H1 (cell line): ENCODE data around the gene ADNP2. TPM values are rescaled to one million over a fixed set of nuclear protein-coding genes. Genes with fewer than 3 reads are reported as not detected.

Experiments
- CTCF ChIA-PET: fragments of 300-600 bp; sonication (Branson Sonifier 250); formaldehyde crosslinking; loops from one replicate; lab custom pipeline; 2021; ENCODE audit not compliant: partially characterized antibody; lab: Charles Lee
- POLR2A ChIA-PET: fragments of 300-600 bp; sonication (Branson Sonifier 250); formaldehyde crosslinking; loops from one replicate; lab custom pipeline; 2021; ENCODE audit warnings: inconsistent platforms; ENCODE audit not compliant: partially characterized antibody; lab: Charles Lee
- DNase-seq, 2 experiments: peaks; one replicate each; pipeline versions ENCODE4 v3.0.0 to v3.0.0-alpha.2; 2010 to 2022; ENCODE audit warnings: low spot score in 2 of 2, low read depth in 1 of 2, mixed read lengths in 1 of 2
- FAIRE-seq: peaks from 2 replicates; lab custom pipeline; 2011; peaks lifted over from hg19 to GRCh38; lab: Jason Lieb, UNC
- H2AFZ ChIP-seq: 2 replicates; pipeline ENCODE4 v1.8.1; 2012; ENCODE audit warnings: low read length, inconsistent platforms
- H2AK5ac ChIP-seq: 2 replicates; pipeline ENCODE4 v1.6.1; 2013; ENCODE audit warnings: low read depth, low read length
- H2BK120ac ChIP-seq: replicated peaks from 2 replicates; pipeline ENCODE3; 2013; ENCODE audit warnings: low read depth, low read length, inconsistent platforms
- H2BK12ac ChIP-seq: 2 replicates; pipeline ENCODE4 v1.6.1; 2013; ENCODE audit warnings: low read depth, low read length
- H2BK15ac ChIP-seq: 2 replicates; pipeline ENCODE4 v1.6.1; 2013; ENCODE audit warnings: low read length
- H2BK20ac ChIP-seq: 2 replicates; pipeline ENCODE4 v1.6.1; 2013; ENCODE audit warnings: low read length
- H2BK5ac ChIP-seq: 2 replicates; pipeline ENCODE4 v1.6.1; 2013; ENCODE audit warnings: low read depth, low read length
- H3K14ac ChIP-seq: 2 replicates; pipeline ENCODE4 v1.6.1; 2013; ENCODE audit warnings: inconsistent platforms; ENCODE audit not compliant: insufficient read length
- H3K18ac ChIP-seq: 2 replicates; pipeline ENCODE4 v1.6.1; 2013; ENCODE audit warnings: low read length; ENCODE audit errors: extremely low read depth
- H3K23ac ChIP-seq: 2 replicates; pipeline ENCODE4 v1.6.1; 2013; ENCODE audit warnings: inconsistent platforms; ENCODE audit not compliant: insufficient read length
- H3K23me2 ChIP-seq: 2 replicates; pipeline ENCODE4 v1.6.1; 2013; ENCODE audit warnings: low read depth, low read length
- H3K27ac ChIP-seq: 2 replicates; pipeline ENCODE4 v1.6.1; 2011; ENCODE audit warnings: low read depth, low read length, inconsistent platforms
- H3K27me3 ChIP-seq, 4 experiments: replicated peaks in 1 of 4; 1 replicate in 1 of 4; 2 replicates in 3 of 4; pipeline versions ENCODE4 v1.6.1 to v1.8.1; 2011 to 2013; ENCODE audit warnings: low read length in 3 of 4, mild to moderate bottlenecking in 3 of 4, inconsistent platforms in 2 of 4, mixed read lengths in 2 of 4, moderate library complexity in 1 of 4; ENCODE audit not compliant: control insufficient read depth in 3 of 4, insufficient read depth in 3 of 4; ENCODE audit errors: extremely low read depth in 1 of 4
- H3K36me3 ChIP-seq, 4 experiments: 2 replicates each; pipeline versions ENCODE4 v1.6.1 to v1.8.1; 2011 to 2013; ENCODE audit warnings: mild to moderate bottlenecking in 4 of 4, low read length in 3 of 4, moderate library complexity in 2 of 4, control low read depth in 1 of 4, inconsistent platforms in 1 of 4; ENCODE audit not compliant: insufficient read depth in 4 of 4, control insufficient read depth in 2 of 4
- H3K4ac ChIP-seq: replicated peaks from 2 replicates; pipeline ENCODE3; 2013; ENCODE audit warnings: low read length, low read depth, mixed read lengths, inconsistent platforms; ENCODE audit not compliant: insufficient read length
- H3K4me1 ChIP-seq, 4 experiments: replicated peaks in 1 of 4; 1 replicate in 1 of 4; 2 replicates in 3 of 4; pipeline versions ENCODE4 v1.6.1 to v1.8.1; 2011 to 2013; ENCODE audit warnings: low read length in 3 of 4, inconsistent platforms in 2 of 4, mixed read lengths in 1 of 4; ENCODE audit not compliant: insufficient read depth in 4 of 4, control insufficient read depth in 3 of 4
- H3K4me2 ChIP-seq, 2 experiments: 2 replicates each; pipeline versions ENCODE4 v1.6.1 to v1.8.1; 2011 to 2013; ENCODE audit warnings: low read depth in 2 of 2, low read length in 2 of 2, control low read depth in 1 of 2, inconsistent platforms in 1 of 2, mild to moderate bottlenecking in 1 of 2; ENCODE audit not compliant: insufficient read depth in 1 of 2
- H3K4me3 ChIP-seq, 4 experiments: fragments of 200-600, 300-600 bp in 1 of 4; sonication (generic), shearing (Covaris generic), sonication (Bioruptor Twin) in 1 of 4; 2 replicates each; pipeline versions ENCODE4 v1.5.1 to v1.8.1; 2011 to 2016; ENCODE audit warnings: low read length in 4 of 4, low read depth in 3 of 4, control low read depth in 2 of 4, inconsistent platforms in 2 of 4, mild to moderate bottlenecking in 2 of 4, mixed read lengths in 1 of 4, moderate library complexity in 1 of 4; ENCODE audit not compliant: insufficient read depth in 2 of 4; ENCODE audit errors: extremely low read depth in 1 of 4
- H3K56ac ChIP-seq: replicated peaks from 2 replicates; pipeline ENCODE3; 2013; ENCODE audit warnings: low read depth, mild to moderate bottlenecking, mixed read lengths, low read length, inconsistent platforms; ENCODE audit not compliant: insufficient read length
- H3K79me1 ChIP-seq: 2 replicates; pipeline ENCODE4 v1.6.1; 2013; ENCODE audit warnings: low read depth, low read length, control low read depth
- H3K79me2 ChIP-seq, 2 experiments: 2 replicates each; pipeline versions ENCODE4 v1.6.1 to v1.8.1; 2012 to 2013; ENCODE audit warnings: low read length in 2 of 2, mild to moderate bottlenecking in 2 of 2, inconsistent platforms in 1 of 2; ENCODE audit not compliant: insufficient read depth in 2 of 2, control insufficient read depth in 1 of 2
- H3K9ac ChIP-seq, 4 experiments: replicated peaks in 1 of 4; 1 replicate in 1 of 4; 2 replicates in 3 of 4; pipeline versions ENCODE4 v1.6.1 to v1.8.1; 2011 to 2013; ENCODE audit warnings: low read depth in 3 of 4, low read length in 3 of 4, control low read depth in 2 of 4, mild to moderate bottlenecking in 2 of 4, moderate library complexity in 2 of 4, inconsistent platforms in 1 of 4; ENCODE audit errors: extremely low read depth in 1 of 4
- H3K9me3 ChIP-seq, 2 experiments: 2 replicates each; pipeline versions ENCODE4 v1.6.1 to v1.8.1; 2012 to 2013; ENCODE audit warnings: mild to moderate bottlenecking in 2 of 2, moderate library complexity in 2 of 2, control low read depth in 1 of 2, inconsistent platforms in 1 of 2, low read depth in 1 of 2, low read length in 1 of 2, mixed read lengths in 1 of 2; ENCODE audit not compliant: insufficient read depth in 2 of 2
- H4K20me1 ChIP-seq, 2 experiments: replicated peaks in 1 of 2; 2 replicates each; pipeline versions ENCODE3 to v1.8.1; 2011 to 2013; ENCODE audit warnings: inconsistent platforms in 2 of 2, low read length in 2 of 2, mild to moderate bottlenecking in 1 of 2; ENCODE audit not compliant: insufficient read depth in 2 of 2, control insufficient read depth in 1 of 2
- H4K5ac ChIP-seq: 2 replicates; pipeline ENCODE4 v1.6.1; 2013; ENCODE audit warnings: low read length, low read depth, mixed read lengths, inconsistent platforms; ENCODE audit not compliant: insufficient read length
- H4K8ac ChIP-seq: 2 replicates; pipeline ENCODE4 v1.8.0; 2013; ENCODE audit warnings: mild to moderate bottlenecking, moderate library complexity, low read length, inconsistent platforms; ENCODE audit not compliant: insufficient read depth; ENCODE audit errors: extremely low read depth
- H4K91ac ChIP-seq: replicated peaks from 2 replicates; pipeline ENCODE3; 2013; ENCODE audit warnings: low read length, mixed read lengths, inconsistent platforms; ENCODE audit not compliant: insufficient read length
- ASH2L ChIP-seq: fragments of 200-600, 300-600 bp; sonication (generic); IDR thresholded peaks from one replicate; pipeline ENCODE4 v1.7.1; 2017; ENCODE audit warnings: low read length
- NANOG ChIP-seq: IDR thresholded peaks from 2 replicates; pipeline ENCODE4 v1.6.1; 2011; ENCODE audit warnings: low read length, low read depth, mild to moderate bottlenecking, inconsistent platforms; ENCODE audit not compliant: insufficient read depth, poor library complexity, severe bottlenecking
- POU5F1 ChIP-seq: IDR thresholded peaks from 2 replicates; pipeline ENCODE4 v1.6.1; 2011; ENCODE audit warnings: low read depth, mild to moderate bottlenecking, low read length, moderate library complexity
- TAF1 ChIP-seq: IDR thresholded peaks from 2 replicates; pipeline ENCODE4 v1.6.1; 2011; ENCODE audit warnings: mild to moderate bottlenecking, low read depth, low read length
- TEAD4 ChIP-seq: IDR thresholded peaks from 2 replicates; pipeline ENCODE4 v1.6.1; 2012; ENCODE audit warnings: low read depth, low read length, inconsistent platforms, mixed read lengths
- YY1 ChIP-seq: IDR thresholded peaks from 2 replicates; pipeline ENCODE4 v1.6.1; 2011; ENCODE audit warnings: low read depth, mild to moderate bottlenecking, low read length
- ZNF274 ChIP-seq: IDR thresholded peaks from 2 replicates; pipeline ENCODE4 v1.7.0; 2012; ENCODE audit warnings: low read length, borderline replicate concordance; ENCODE audit errors: extremely low read depth
- WGBS, 2 experiments: shearing (Covaris generic) in 1 of 2; methylation state at CpG; one replicate each; pipeline versions ENCODE4 v1.1.6 to v1.1.7; 2013 to 2015; ENCODE audit warnings: low lambda C conversion rate in 2 of 2, mixed read lengths in 2 of 2, inconsistent platforms in 1 of 2, low coverage in 1 of 2, missing lambda C conversion rate in 1 of 2; ENCODE audit not compliant: insufficient replicate concordance in 2 of 2, insufficient coverage in 1 of 2, insufficient read length in 1 of 2; ENCODE audit errors: extremely low coverage in 1 of 2, missing lambda C conversion rate in 1 of 2; 5-methylcytosine and 5-hydroxymethylcytosine counted together
- polyA plus RNA-seq, 7 experiments: library from polyadenylated mRNA; depleted of rRNA in 3 of 7; stranded (reverse) in 5 of 7; unstranded in 2 of 7; fragments of >200 nt in 5 of 7; fragments of 200-250 nt in 2 of 7; gene quantifications; 1 replicate in 5 of 7; 2 replicates in 1 of 7; 4 replicates in 1 of 7; pipeline versions ENCODE4 v1.2.1 to v1.2.3, GENCODE V29; 2011 to 2013; ENCODE audit warnings: missing spikeins in 2 of 7, mixed read lengths in 2 of 7
- total RNA-seq: library from RNA; stranded (reverse); fragmentation: NEBNext Ultra II Directional; extraction: Animal tissue kit (Norgen Biotek cat#: 25700); gene quantifications from 2 replicates; pipeline ENCODE4 v1.2.1, GENCODE V29; 2021
- TF ChIP-seq, protein P1 (sequence below): IDR thresholded peaks from 2 replicates; pipeline ENCODE4 v1.6.1; 2012; ENCODE audit warnings: inconsistent platforms

ADNP2 gene
- total and polyA plus RNA-seq, 2 of the 8 experiments (the other 6 are each of a cell fraction or from before 2014, with no cell fraction given): 25.1 to 61.6 TPM

GRCh38 chr18:80104364-80104779 is 4.7 kb upstream of the ADNP2 start:
- Histone ChIP-seq H2AFZ (peak overlapping the region; percentile 73; the same call in 1 of the 2 replicates), H3K4me3 (peak overlapping the region in 1 of 4 experiments; percentile 21; a peak in 3 of 8 replicates), H2BK15ac (peak overlapping the region; percentile 54; the same call in 1 of the 2 replicates), H2AK5ac (no peak overlapping the region), H4K5ac (no peak overlapping the region), H3K27ac (peak overlapping the region; percentile 32; the same call in 1 of the 2 replicates), H3K27me3 (no peaks in the 10 kb centered on the region), H3K14ac (no peak overlapping the region), H3K79me1 (no peaks in the 10 kb centered on the region), H2BK20ac (peak overlapping the region; percentile 68; the same call in 1 of the 2 replicates), H3K23me2 (no peaks in the 10 kb centered on the region), H2BK120ac (peak overlapping the region; percentile 26), H3K36me3 (no peaks in the 10 kb centered on the region), H4K20me1 (no peaks in the 10 kb centered on the region), H3K4me1 (peaks cover 7 to 21% (median 18%) of the 10 kb centered on the region in 4 experiments), H3K4ac (no peak overlapping the region), H2BK12ac (peak overlapping the region; percentile 7; the same call in 1 of the 2 replicates), H3K23ac (no peak overlapping the region), H4K91ac (no peak overlapping the region), H3K18ac (peak overlapping the region; percentile 75), H3K9ac (no peak overlapping the region), H3K79me2 (no peaks in the 10 kb centered on the region), H4K8ac (no peak overlapping the region), H3K4me2 (peak overlapping the region; percentile 59 to 86), H3K56ac (no peak overlapping the region), H2BK5ac (peak overlapping the region; percentile 76; the same call in 1 of the 2 replicates), H3K9me3 (no peaks in the 10 kb centered on the region; a peak in 1 of 4 replicates)
- 27% methylated on average over 7 of the region's 7 CpGs; no CpG with 5 or more reads in 1 of the 2 experiments for WGBS, 2 experiments
- peak; percentile 10 to 59 for DNase-seq
- peak; percentile 92 for FAIRE-seq
- POLR2A ChIA-PET: interaction anchor here (1.3 kb wide), 1 partner anchor 30 kb away, joined by 4 read pairs; no protein-coding TSS in a partner anchor
- CTCF ChIA-PET: interaction anchor here (1.0 to 2.9 kb wide), 3 partner anchors 22 to 70 kb away, joined by 3 to 8 read pairs (median 3); no protein-coding TSS in a partner anchor
- TF ChIP-seq NANOG (peak; percentile 25), TAF1 (peak; percentile 26; the same call in 1 of the 2 replicates), YY1 (peak; percentile 22; the same call in 1 of the 2 replicates), ASH2L (peak; percentile 46), TEAD4 (peak; percentile 86), ZNF274 (no peak), POU5F1 (0 out of 2 replicates have a peak, but pooled peaks have one; percentile 28)
- TF ChIP-seq, protein P1, sequence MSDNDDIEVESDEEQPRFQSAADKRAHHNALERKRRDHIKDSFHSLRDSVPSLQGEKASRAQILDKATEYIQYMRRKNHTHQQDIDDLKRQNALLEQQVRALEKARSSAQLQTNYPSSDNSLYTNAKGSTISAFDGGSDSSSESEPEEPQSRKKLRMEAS: peak; percentile 29; the same call in 1 of the 2 replicates
